Psoas muscle (tissue), 8 donors: ENCODE measurements around the gene HYAL3. TPM values are rescaled to one million over a fixed set of nuclear protein-coding genes. Genes with fewer than 3 reads are reported as not detected.
A peak's percentile ranks its signal among the peaks of the same experiment; 100 is the strongest.

Experiments
- ATAC-seq, 4 donors: fragments of 200-7000 bp; cut with Tn5 transposase; one replicate each; pipeline ENCODE4 v1.9.1; 2020; ENCODE audit warnings: moderate library complexity in 3 of 4, mild to moderate bottlenecking in 2 of 4
- DNase-seq, 2 donors: peaks; one replicate each; pipeline ENCODE4 v3.0.0-alpha.2; 2020
- H3K27ac ChIP-seq: fragments of 200-600 bp; one replicate; pipeline ENCODE4 v1.8.0; 2022
- H3K27me3 ChIP-seq, 3 donors: fragments of 200-600 bp in 1 of 3; one replicate each; pipeline versions ENCODE4 v1.6.1 to v1.8.0; 2013 to 2022; ENCODE audit warnings: low read length in 2 of 3, mild to moderate bottlenecking in 2 of 3, moderate library complexity in 1 of 3; ENCODE audit not compliant: insufficient read depth in 3 of 3
- H3K36me3 ChIP-seq, 2 donors: fragments of 200-600 bp in 1 of 2; one replicate each; pipeline versions ENCODE4 v1.6.1 to v1.8.0; 2013 to 2022; ENCODE audit warnings: low read depth in 1 of 2, mild to moderate bottlenecking in 1 of 2, moderate library complexity in 1 of 2; ENCODE audit not compliant: insufficient read depth in 1 of 2
- H3K4me1 ChIP-seq: fragments of 200-600 bp; one replicate; pipeline ENCODE4 v1.8.0; 2022
- H3K4me3 ChIP-seq: fragments of 200-600 bp; one replicate; pipeline ENCODE4 v1.8.0; 2022; ENCODE audit warnings: mild to moderate bottlenecking
- H3K9me3 ChIP-seq: fragments of 200-600 bp; one replicate; pipeline ENCODE4 v1.8.0; 2022
- CTCF ChIP-seq: fragments of 200-600 bp; IDR thresholded peaks from one replicate; pipeline ENCODE4 v1.8.0; 2022; ENCODE audit warnings: antibody characterized with exemption
- WGBS, 3 donors: extraction: QIAGEN DNeasy Blood & Tissue Kit; methylation state at CpG; one replicate each; pipeline versions ENCODE4 v1.1.6 to v1.1.7; 2013; 5-methylcytosine and 5-hydroxymethylcytosine counted together
- intact Hi-C, 2 donors: fragments of 100-400 bp; cut with DNase I; formaldehyde crosslinking; loops; one replicate each; pipeline versions ENCODE4 v1.11.0 to v1.14.2; 2022
- polyA plus RNA-seq, 3 donors: library from polyadenylated mRNA; stranded (reverse); fragments of 200-250 nt; gene quantifications; one replicate each; pipeline ENCODE4 v1.2.3, GENCODE V29; 2013
- total RNA-seq, 4 donors: library from RNA; stranded (reverse); fragmentation: NEBNext Ultra II Directional in 2 of 4; extraction: Animal tissue kit (Norgen Biotek cat#: 25700) in 2 of 4; gene quantifications; one replicate each; pipeline versions ENCODE4 v1.2.1 to v1.2.4, GENCODE V29; 2021 to 2023
- donor health status: healthy with polysubstance abuse.
- donor health status: DM: no; HTN: no; CAD: no; lungs with moderate emphysema.
- donor health status: Bipolar disorder and iron deficiency.
- donor health status: healthy.
- donor health status: DM: yes; HTN: yes; CAD: no.
- donor health status: DM: no; HTN: no; CAD: no.
- donor health status: DM: no; HTN: no; CAD: no.
- donor health status: DM: yes; HTN: yes; CAD: no.

HYAL3 gene
- total and polyA plus RNA-seq, 7 donors, result 0.23 to 3.4 (median 0.65) TPM

- DNase-seq (peak in 1 of 2 donors; percentile 30), ATAC-seq (no peak)
- peak overlapping the region; percentile 90 for H3K4me3 ChIP-seq
- no peaks in the 10 kb centered on the region for H3K27me3 ChIP-seq
- peak overlapping the region; percentile 93 for H3K27ac ChIP-seq
- no peaks in the 10 kb centered on the region for H3K9me3 ChIP-seq
- H3K36me3 ChIP-seq, result peaks cover 0 to 39% of the 10 kb centered on the region in 2 donors
- WGBS, 3 donors, result 32 to 48% (median 39%) methylated on average over 4 of the region's 4 CpGs
- no peak for TF ChIP-seq CTCF
- intact Hi-C loops, result no loop called here
- H3K4me1 ChIP-seq, result peaks cover 48% of the 10 kb centered on the region
Measured at GRCh38 chr3:50323092-50323600, 23.9 kb upstream of the HYAL3 start.

- Histone ChIP-seq H3K27me3 (no peaks in the 10 kb centered on the region), H3K9me3 (no peaks in the 10 kb centered on the region), H3K4me1 (peaks cover 54% of the 10 kb centered on the region), H3K4me3 (peak within 1 kb of the TSS; percentile 90), H3K27ac (peak within 1 kb of the TSS; percentile 93), H3K36me3 (peaks cover 0 to 45% of the 10 kb centered on the region in 2 donors)
- 39 to 43% (median 39%) methylated on average over 28 to 31 of the region's 31 CpGs for WGBS, 3 donors
- no peak for ATAC-seq
- no peak for TF ChIP-seq CTCF
- intact Hi-C loops, result no loop called here
- DNase-seq, result peak; percentile 62 to 79
Measured at GRCh38 chr3:50322386-50323091, 23.3 kb upstream of the HYAL3 start, which contains the start of gene HYAL2. Gene HYAL2 (minus strand): TSS chr3:50322745. CDS start chr3:50320489, 2,256 bp downstream.

- Histone ChIP-seq H3K36me3 (peaks cover 0 to 50% of the 10 kb centered on the region in 2 donors), H3K9me3 (no peaks in the 10 kb centered on the region), H3K4me1 (peaks cover 55% of the 10 kb centered on the region), H3K27me3 (no peaks in the 10 kb centered on the region), H3K27ac (peak overlapping the region; percentile 93), H3K4me3 (peak overlapping the region; percentile 90)
- 10 to 22% (median 19%) methylated on average over 13 to 14 of the region's 14 CpGs for WGBS, 3 donors
- no peak for TF ChIP-seq CTCF
- intact Hi-C loops, result no loop called here
- ATAC-seq (no peak), DNase-seq (no peak)
Measured at GRCh38 chr3:50322115-50322385, 22.8 kb upstream of the HYAL3 start.

- ATAC-seq (peak; percentile 88 to 90 (median 89)), DNase-seq (peak; percentile 92 to 95)
- Histone ChIP-seq H3K4me3 (peak overlapping the region; percentile 90), H3K27me3 (no peaks in the 10 kb centered on the region), H3K36me3 (peaks cover 0 to 53% of the 10 kb centered on the region in 2 donors), H3K4me1 (peaks cover 54% of the 10 kb centered on the region), H3K27ac (peak overlapping the region; percentile 93), H3K9me3 (no peaks in the 10 kb centered on the region)
- 1 to 2% (median 1%) methylated on average over 46 to 59 of the region's 59 CpGs for WGBS, 3 donors
- TF ChIP-seq CTCF, result peak; percentile 41
- intact Hi-C loops, result no loop called here
Measured at GRCh38 chr3:50321336-50322114, 22.3 kb upstream of the HYAL3 start.
